GM20431 (cell line): ENCODE data around the gene SLC25A48.

Source experiments
- in situ Hi-C: fragments of 300-500 bp; cut with MseI, MboI; formaldehyde crosslinking; loops from one replicate; pipeline ENCODE4 v1.15.0; 2020; ENCODE audit warnings: low sequenced_read_pairs; ENCODE audit not compliant: unreplicated experiment

The SLC25A48 gene

DNA sequence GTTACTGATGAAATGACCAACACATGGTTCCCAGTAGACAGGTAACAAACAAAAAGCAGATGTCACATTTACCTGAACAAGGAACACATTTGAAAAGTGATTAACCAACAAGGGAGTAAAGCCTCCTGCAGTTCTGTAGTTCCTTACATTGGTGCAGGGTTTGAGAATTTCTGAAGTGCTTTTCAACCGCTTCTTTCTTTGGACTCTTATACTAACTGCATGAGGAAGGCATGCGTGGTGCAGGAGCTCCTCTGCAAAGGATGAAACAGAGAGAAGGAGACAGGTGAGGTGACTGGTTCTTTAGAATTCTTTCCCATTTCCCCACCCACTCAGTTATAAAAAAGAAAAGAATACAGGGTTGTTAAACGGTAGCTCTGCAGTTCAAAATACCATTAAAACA, 65.8 kb downstream of the SLC25A48 start:
- in situ Hi-C loops, result no loop called here

- in situ Hi-C loops, result no loop called here
Observed at GRCh38 chr5:135901633-135902032, 67.2 kb downstream of the SLC25A48 start.

DNA sequence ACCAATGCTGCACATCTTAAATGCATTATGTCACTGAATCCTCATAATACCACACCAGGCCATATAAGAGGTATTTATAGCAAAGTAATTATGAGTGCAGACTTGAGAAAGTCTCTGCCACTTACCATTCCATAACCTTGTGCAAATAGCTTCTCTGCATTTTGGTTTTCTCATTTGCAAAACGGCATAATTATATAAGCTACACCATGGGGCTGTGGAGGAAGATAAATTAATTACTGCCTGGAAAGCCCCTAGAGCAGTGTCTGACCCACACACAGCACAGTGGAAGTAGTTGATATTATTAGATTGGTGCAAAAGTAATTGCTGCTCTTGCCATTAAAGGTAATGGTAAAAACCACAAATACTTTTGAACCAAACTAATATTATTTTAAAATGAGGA, 70.7 kb downstream of the SLC25A48 start:
- in situ Hi-C loops, result no loop called here

GRCh38 chr5:135913713-135914626, 79.5 kb downstream of the SLC25A48 start:
- in situ Hi-C loops, result no loop called here

DNA sequence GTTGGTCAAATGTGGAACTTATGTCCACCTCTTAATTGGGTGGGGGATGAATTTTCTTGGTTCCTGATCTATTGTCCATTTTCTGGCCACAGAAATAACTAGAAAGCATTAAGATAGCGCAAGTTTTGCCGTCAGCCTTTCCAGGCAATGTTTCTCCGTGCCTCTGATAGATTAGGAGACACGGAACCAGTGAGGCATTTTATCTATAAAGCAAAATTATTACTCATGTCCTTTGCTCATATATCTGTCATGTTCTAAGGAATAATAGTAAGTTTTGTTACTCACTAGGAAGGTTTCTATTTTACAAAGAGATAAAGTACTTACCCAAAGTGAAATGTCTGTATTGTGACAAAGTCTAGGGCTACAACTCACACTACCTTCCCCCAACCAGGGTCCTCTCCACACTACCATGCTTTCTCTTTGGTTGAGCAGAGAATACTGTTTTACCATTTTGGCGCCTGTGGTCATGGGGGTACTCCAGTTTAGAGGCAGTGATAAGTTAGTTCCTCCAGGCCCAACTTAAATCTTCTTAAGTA, 81.1 kb downstream of the SLC25A48 start:
- in situ Hi-C loops, result no loop called here

DNA sequence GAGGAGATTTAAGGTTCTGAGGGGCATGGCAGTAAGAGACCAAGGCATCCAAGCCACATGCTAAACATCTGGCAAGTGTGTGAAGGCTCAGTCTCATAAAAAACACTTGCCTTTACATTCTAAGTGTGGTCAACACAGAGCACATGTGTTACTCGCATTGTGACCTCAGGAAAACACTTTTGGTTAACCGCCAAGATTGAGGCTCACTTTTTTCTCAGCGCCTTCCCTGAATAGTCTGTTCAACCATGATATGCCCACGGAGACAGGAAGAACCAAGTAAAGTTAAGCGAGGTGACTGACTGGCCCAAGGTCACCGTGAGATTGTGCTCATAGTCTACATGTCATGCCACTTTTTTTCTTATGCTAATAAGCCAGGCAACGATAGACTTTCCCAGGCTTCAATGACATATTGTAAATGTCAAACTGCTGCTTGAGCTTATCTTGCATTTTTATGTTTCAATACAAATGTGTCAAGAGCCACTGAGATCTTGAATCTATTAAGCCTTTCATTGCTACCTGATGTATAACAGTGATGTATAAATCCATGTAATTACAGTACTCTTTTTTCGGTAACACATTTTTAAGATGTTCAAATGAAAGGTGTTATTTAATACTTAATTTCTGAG, 82.3 kb downstream of the SLC25A48 start:
- in situ Hi-C loops, result no loop called here

DNA sequence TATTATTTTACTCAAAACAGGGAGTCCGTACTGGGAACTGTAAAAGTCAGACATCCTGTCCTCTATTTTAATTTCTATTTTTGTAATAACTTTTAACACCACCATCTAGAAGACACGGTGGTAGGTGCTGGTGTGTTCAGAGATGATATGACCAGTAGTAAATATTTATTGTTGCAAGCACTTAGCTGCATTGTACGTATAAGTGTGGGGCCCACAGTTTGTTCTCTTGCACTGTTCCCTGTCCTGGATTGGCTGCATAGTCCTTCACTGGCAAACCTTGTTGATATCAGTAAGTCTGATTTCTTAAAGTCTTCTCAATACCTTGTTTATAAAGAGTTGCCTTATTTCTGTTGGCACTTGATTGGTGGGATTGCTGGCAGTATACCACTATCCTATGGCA, 85.7 kb downstream of the SLC25A48 start:
- in situ Hi-C loops, result no loop called here

DNA sequence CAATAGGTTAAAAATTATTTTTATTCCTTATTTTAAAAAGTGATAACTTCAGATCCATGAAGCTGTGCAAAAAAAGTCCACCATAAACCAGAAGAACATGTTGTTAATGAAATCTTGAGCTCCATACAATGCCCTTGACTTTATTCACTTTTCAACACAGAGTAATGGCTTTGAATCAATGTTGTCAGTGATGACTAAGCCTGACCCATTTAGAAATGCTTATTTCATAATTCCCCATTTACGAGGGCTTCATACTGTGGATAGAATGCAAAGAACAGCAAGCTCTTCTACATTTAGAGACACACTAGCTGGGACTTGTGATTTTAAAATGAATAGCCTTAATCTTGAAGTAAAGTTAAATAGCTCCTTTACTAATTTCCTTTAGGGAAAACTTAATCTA, 86.9 kb downstream of the SLC25A48 start:
- in situ Hi-C loops, result no loop called here

- in situ Hi-C loops, result no loop called here
Observed at GRCh38 chr5:135930029-135930948, 95.8 kb downstream of the SLC25A48 start.

DNA sequence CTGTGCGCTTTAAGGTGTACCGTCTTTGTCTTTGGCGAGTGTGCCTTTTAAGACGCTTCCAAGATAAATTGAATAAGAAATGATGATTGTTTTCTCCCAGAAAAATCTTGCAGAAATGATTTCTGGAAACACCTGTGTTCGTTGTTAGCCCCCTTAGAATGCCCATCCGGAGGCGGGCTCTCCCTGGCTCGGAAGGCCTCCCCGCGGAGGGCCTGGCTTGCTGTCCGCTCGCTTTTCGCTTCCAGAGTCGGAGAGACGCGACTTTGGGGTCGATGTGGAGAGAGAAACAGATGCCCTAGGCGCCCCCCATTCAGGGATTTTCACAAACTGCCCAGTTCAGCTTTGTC, 96.5 kb downstream of the SLC25A48 start:
- in situ Hi-C loops, result no loop called here

- in situ Hi-C loops, result no loop called here
Observed at GRCh38 chr5:135934939-135935338, 100.5 kb downstream of the SLC25A48 start.

DNA sequence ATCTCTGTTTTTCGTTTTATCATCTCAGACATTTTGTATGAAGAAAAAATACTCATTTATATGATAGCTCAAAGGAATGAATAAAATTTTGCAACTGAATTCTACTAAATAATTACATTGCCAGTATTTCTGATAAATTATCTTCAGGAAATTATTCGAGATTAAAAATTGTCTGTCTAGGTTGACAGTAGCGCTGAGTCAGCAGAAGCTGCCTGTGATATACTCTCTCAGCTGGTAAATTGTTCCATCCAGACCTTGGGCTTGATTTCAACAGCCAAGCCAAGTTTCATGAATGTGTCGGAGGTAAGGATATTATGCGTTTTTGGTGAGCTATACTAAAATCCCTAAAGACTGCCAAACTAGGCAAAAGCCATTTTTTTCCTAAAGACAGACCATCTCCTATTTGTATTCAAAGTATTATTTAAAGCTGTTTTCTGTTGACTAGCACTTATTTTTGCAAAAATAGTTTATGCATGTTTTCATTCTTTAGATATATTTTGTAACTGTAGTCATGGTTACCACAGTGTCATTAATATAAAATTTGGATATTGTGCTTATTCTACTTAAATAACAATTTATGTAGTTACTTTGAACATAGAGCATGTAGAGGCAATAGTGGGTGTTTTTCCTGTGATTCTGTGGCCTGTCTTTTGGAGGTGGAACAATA, 102.9 kb downstream of the SLC25A48 start:
- in situ Hi-C loops, result no loop called here
